Activated T-helper 9 cell treated with anti-CD3 and anti-CD28 coated beads, Interleukin-2, amount 50 U/mL, for 16 hours (primary cell): ENCODE results near the gene HAT1.
A peak's percentile ranks its signal among the peaks of the same experiment; 100 is the strongest.
"Not testable (repeated sequence)": the region's sequence is repeated elsewhere in the genome, so short reads cannot be mapped to it uniquely, and the experiment has no call there.

ENCODE experiments used
- DNase-seq: peaks from one replicate; pipeline ENCODE4 v3.0.0-alpha.2; 2020; ENCODE audit warnings: low read depth

Gene HAT1

DNA sequence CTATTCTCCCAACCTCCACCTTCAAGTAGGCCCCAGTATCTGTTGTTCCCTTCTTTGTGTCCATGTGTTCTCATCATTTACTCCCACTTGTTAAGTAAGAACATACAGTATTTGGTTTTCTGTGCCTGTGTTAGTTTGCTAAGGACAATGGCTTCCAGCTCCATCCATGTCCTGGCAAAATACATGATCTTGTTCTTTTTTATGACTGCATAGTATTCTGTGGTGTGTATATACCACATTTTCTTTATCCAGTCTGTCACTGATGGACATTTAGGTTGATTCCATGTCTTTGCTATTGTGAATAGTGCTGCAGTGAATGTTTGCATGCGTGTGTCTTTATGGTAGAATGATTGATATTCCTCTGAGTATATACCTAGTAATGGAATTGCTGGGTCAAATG, 61.7 kb downstream of the HAT1 start:
- DNase-seq: not testable (repeated sequence)

DNA sequence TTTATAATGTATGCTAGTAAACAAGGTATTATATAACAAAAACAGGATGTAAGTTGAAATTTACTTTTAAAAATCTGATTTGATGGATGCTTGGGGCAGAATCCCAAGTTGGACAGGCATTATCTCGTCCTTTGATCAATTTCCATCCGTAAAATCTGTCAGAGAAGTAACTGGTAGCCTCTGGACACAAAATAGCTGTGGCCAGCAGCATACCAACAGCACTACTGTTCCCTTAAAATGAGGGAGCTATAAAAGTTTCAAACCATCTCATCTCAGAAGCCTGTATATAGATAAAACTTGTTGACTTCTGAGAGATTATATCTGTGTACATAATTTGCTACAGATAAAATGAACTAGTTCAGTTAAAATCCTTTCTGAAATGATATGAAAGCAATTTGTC, 62.8 kb downstream of the HAT1 start:
- no peak for DNase-seq

DNA sequence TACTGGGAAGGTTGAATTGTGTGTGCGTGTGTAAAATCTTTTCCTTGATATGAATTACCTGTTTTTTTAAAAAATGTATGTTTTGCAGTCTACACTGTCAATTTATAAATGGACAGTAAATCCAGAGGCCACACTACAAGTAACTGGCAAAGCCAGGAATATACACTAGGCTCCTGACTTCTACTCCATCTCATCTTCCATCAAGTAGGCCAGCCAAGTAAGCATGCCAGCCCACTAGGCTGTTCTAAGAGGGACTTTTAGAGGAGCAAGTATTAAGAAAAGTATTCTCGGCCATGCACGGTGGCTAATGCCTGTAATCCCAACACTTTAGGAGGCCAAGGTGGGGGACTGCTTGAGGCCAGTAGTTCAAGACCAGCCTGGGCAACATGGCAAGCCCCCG, 64.5 kb downstream of the HAT1 start:
- no peak for DNase-seq

DNA sequence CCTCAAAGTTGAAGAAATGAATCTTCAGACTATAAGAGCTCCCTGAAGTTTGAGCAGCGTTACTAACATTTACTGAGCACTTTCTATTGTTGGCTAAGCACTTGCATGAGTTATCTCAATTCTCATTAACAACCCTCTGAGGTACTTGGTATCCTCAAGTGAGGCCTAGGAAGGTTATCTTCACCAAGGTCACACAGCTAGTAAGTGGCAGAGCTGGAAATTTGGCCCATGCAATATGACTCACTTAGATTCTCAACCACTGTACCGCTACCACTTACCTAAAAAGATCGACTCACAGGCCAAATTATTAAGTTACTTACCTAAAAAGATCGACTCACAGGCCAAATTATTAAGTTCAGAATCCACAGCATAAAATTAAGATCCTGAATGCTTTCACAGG, 68.8 kb downstream of the HAT1 start:
- DNase-seq: no peak

DNA sequence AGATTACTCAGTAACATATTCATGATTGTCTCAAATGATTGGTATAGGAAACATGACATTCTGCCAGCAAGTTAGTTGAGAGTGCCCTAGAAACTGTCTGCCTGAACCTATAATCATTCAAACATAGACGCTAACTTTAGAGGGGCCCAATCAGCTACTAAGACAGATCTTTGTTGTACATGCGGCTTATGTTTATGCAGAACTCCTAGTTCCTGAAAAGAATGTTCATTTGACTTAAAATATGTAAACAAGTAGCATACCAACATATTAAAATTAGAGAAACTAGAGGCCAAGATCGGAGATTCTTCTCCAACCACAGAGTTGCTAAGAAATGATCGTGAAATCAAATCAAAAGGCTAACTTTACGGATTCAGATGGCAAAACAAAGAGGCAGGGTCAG, 73.3 kb downstream of the HAT1 start:
- no peak for DNase-seq

DNA sequence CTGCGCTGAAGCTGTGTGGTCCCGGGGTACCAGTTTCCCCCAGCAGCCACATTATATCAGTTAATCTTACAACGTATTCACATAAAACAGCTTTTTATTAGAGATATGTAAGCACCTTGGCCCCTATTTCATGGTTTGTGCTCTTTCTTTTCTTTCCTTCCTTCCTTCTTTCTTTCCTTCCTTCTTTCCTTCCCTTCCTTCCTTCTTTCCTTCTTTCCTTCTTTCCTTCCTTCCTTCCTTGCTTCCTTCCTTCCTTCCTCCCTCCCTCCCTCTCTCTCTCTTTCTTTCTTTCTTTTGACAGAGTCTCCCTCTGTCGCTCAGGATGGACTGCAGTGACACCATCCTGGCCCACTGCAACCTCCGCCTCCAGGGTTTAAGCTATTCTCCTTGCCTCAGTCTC, 73.8 kb downstream of the HAT1 start:
- DNase-seq: no peak

DNA sequence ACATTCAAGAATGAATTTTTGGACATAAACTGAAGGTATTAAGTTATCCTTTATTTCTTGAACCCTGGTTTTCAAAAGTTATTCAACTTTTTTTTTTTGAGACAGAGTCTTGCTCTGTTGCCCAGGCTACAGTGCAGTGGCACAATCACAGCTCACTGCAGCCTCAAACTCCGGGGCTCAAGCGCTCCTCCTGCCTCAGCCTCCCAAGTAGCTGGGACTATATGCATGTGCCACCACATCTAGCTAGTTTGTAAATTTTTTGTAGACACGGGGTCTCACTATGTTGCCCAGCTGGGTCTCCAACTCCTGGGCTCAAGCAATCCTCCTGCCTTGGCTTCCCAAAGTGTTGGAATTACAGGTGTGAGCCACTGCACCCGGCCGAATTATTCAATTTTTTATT, 74.8 kb downstream of the HAT1 start:
- not testable (repeated sequence) for DNase-seq

DNA sequence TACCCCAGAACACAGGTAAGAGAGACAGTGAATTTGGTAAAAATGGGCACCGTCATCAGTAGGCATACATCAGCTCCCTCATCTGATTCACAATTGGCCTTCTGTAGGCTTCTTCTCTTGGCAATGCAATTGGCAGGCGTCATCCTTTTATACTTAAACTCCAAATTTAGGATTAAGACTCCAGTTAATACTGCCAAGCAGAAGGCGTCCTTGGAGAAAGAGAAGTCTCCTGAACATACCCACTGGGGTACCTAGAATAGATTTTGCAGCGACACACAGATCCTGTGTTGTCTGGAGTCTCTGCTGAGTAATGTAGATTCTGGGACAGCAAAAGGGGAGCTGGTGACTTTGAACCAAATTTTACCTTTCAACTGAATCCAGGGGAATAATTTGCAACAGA, 76.9 kb downstream of the HAT1 start:
- no peak for DNase-seq

DNA sequence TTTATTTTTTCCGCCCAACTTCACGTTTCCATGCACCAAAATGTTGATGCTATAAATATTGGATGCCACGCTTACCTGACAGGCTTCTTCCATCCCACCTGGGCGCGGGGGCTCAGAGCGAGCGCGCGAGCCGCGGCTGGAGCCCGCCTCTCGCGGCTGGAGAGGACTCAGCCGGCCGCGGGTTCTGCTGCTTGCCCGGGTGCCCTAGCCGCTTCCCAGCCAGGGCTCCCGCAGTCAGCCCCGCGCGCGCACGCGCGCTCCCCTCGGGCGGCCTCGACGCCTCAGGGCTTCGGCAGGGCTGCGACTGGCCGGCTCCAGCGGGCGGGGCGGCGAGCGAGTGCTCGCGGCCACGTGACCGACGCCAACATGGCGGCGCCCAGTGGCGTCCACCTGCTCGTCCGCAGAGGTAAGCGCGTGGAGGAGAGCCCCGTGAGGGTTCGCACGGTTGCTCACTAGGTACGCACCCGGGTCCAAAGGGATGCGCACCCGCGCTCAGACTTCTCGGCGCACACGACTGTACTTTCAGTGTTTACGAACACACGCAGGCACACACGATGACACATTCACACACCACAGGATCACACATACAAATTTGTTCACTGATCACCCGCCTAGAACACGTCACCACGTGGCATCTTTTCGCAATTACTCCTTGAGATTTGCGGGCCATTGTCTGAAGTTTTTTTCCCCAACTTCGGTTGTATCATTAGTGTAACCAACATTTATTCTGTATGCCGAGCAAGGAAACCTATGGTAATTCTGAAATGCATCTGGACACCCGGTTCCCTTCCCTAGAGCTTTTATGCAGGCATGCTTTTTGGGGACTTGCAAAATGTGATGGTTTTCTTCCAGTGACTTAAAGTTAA, 77.6 kb downstream of the HAT1 start, which contains the start of gene METAP1D:
TSS of gene METAP1D (plus strand) at position 350 of the 866 bp plus-strand sequence. CDS start at position 367, 17 bp downstream.
- peak; percentile 83 for DNase-seq

DNA sequence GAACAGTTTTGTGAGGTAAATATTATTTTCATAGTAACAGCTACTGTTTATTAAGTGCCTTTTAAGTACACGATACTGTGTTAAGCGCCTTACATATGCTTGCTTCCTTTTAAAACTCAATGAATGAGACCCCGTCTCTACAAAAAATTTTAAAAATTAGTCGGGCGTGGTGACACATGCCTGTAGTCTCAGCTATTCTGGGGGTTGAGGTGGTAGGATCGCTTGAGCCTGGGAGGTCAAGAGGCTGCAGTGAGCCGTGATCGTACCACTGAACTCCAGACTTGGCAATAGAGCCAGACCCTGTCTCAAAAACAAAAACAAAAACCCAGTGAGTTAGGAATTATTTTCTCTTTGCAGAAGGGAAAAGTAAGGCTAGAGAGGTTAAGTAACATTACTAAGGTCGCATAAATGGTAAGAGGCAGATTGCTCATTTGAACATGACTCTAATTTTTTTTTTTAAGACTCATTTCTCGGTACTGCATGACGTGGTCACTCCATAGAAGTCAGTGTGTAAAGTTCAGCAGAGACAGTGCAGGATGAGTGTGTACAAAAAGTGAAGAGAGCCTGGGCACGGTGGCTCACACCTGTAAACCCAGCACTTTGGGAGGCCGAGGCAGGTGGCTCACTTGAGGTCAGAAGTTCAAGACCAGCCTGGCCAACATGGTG, 78.6 kb downstream of the HAT1 start:
- DNase-seq: no peak

DNA sequence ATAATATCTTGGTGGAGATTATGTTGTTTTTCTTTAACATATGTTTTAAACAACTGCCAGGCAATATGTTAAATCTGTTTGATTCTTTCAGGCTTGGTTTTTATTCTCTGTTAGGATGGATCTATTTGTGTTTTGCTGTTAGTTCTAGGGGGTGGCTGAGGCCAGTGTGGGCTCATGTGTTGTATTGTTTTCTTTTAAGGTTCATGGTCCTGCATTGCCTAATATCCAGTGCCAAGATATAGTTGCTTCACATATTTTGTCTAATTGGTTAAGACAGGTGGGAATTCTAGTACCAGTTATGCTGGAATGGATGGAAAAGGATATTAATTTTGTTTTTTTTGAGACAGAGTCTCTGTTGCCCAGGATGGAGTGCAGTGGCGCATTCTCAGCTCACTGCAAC, 85.1 kb downstream of the HAT1 start:
- no peak for DNase-seq

DNA sequence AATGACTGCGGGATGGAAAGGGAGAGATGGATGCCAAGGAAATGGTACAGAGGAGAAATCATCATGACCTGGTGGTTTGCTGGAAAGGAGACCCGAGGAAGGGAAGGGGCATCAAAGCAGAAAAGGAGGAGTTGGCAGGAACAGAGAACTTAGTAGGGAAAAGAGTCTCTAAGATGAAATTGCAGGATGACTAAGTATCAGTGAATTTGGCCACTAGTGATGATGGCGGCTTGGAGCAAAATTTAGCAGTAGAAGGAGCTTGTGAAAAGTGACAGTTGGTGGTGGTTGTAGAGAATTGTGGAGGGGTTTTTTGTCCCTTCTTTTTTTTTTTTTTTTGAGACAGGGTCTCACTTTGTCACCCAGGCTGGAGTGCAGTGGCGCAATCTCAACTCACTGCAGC, 87.6 kb downstream of the HAT1 start:
- no peak for DNase-seq

DNA sequence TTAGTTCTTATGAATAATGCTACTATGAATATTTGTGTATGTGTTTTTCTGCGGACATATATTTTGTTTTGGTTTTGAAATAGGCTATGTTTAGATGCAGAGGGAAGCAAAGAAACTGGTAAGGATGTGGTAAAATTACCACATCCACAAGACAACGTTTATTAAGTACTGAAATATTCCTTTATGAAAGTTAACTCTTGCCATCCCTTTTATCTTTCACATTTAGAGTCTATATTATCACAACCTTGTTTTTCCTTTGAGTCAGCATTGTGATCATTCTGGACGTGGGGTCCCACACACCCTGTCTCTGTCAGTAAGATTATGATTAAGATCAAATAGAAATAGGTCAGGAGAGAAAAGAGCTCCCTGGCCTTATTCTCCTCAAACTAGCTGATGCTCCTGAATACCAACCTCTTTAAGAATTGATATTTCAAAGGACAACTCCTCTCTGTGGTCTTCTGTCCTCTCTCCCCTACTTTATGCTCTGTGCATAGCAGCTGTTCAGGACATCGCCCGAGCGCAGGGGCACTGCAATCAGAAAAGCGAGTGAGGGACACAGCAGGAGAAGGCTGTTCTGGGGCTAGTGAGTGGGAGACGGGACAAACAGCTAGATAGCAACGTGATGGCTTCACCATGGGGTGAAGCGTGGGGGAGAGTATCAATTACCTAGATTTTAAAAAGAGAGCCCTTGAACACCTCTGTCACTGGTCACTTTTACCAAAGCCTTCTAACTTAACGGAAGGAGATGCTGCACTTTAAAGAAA, 89.7 kb downstream of the HAT1 start:
- no peak for DNase-seq

DNA sequence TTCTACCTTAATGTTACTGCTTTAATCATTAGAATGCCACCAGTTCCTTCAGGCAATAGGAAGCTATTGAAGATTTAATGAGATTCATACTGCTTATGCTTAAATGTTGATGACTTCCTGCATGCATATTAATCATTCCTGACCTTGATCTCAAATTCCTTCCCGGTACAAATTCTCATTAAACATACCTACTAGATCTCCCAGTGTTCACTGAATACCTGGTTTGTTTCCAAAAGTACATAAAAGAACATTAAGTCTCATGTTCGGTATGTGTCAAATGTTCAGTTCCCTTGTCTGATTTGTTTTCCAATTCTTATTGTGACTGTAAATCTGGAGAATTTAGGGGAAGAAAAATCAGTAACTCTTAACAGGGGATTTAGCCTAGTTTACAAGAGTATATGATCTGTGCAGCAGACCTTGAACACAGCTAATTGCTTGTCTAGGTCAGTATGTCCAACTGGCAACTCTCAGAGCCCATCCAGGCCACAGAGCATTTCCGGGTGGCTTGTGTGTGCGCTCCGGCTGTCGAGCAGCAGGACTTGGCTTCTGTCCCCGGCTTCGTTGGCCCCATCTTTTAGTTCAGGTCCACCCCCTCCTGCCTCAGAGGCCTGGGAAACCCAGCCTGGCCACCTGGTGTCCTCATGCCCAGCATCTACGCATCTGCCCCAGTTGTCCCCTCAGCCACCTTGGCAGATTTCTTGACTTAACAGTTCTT, 90.6 kb downstream of the HAT1 start:
- DNase-seq: no peak

DNA sequence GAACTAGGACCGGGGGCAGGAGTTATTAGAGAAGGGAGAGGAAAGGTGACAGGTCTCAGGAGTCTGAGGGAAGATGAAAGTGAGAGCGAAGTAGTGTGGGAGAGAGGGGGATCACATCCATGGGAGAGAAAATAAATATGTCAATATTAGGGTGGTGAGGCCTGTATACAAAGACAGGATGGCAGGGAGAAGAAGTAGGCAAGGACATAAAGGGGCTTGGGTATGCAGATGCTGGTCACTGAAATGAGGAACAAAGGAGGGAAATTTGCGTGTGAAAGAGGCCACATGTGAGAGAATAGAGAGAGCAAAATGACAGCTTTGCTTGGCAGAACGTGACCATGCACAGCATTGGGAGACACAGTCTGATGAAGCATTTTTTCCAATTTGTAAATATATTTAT, 91.1 kb downstream of the HAT1 start:
- DNase-seq: no peak

DNA sequence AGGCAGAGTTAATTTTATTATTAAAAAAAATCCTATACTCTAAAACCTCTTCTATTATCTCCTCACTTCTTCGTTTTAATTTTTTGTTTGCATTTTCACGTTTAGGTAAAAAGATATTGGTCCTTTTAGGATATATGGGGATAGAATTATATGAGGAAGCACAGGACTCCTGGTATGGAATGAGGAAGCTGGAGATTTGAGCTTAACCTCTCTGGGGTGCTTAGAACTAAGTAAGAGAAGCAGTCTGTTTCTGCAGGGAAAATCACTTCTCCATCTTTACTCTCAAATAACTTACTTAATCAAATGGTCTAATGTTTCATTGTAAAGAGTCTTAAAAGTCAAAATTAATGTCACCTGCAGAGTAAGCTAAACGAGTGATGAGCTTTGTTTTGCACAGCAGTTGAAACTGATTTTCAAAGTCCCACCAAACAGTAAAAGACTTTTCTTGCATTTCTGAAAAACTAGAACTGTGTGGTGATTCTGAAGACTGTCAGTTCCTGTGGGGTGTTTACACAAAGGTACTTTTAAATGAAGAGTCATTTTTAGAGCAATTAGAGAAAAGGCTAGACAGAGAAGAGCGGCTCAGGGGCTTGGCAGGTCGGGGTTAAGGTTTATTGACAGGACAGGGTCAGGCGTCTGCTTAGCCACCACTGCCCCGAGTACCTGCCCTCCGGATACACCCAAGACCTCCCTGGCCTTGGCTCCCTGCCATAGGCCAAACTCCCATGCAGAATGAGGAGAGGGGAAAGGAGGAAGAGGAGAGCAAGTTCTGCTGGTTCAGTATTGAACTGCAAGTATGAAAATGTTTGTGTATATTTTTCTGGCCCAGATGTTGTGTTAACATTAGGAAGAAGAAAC, 99.0 kb downstream of the HAT1 start:
- DNase-seq: no peak

DNA sequence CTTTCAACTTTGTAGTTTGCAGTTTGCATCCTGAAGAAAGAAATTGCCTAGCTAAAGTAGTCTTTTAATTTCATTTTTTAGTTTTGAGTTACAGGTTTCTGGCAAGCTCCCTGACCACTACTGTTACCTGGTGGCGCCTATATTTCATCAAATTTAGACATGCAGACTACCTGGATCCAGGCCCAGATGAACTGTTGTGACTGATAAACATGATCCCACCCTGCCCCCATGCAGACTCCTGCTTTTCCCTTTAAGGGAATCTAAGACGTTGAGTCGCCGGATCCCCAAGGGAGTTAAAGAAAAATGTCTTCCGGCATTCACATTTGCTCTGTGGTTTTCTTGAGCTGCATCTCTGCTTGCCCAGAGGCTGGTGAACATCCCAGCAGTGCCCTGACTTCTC, 99.7 kb downstream of the HAT1 start:
- DNase-seq: no peak

DNA sequence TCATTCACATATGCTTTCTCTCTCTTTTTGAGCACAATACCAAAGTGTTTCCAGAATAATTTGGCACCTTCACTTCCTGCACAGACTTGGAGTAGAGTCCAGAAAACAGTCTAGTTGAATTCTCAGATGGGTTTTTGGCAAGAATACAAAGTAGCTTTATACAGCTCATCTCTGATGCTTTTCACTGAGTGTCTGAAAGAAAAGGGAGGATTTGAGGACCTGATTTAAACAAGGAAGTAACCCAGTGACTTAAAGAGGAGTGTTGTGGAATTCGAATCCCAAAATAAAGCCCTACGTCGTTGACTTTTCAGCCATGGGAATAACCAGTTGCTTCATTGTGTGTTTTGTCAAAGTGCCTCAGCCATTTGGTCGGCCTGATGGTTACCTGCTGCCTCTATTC, 109.3 kb downstream of the HAT1 start:
- no peak for DNase-seq
